ENCODE data around the gene EFCAB13.
"Not testable (repeated sequence)": the region's sequence is repeated elsewhere in the genome, so short reads cannot be mapped to it uniquely, and the experiment has no call there.

Gene EFCAB13

DNA sequence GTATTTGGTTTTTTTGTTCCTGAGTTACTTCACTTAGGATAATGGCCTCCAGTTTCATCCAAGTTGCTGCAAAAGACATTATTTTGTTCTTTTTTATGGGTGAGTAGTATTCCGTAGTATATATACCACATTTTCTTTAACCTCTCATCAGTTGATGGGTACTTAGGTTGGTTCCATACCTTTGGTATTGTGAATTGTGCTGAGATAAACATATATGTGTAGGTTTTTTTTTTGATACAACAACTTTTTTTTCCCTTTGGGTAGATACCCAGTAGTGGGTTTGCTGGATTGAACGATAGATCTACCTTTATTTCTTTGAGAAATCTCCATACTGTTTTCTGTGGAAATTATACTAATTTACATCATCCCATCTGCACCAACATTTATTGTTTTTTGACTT, 6.8 kb downstream of the EFCAB13 start:
- no peak for DNase-seq

DNA sequence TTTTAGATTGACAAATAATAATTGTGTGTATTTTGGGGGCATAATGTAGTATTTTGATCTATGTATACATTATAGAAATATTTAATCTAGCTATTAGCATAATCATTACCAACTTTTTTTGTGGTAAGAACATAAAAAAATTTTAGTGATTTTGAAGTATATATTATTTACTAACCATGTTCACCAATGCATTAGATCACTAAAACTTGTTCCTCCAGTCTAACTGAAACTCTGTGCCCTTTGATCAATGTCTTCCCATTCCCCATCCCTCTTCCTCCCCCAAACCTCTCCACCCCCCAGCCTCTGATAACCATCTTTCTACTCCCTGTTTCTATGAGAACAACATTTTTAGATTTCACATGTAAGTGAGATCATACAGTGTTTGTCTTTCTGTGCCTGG, 8.5 kb downstream of the EFCAB13 start:
- DNase-seq: no peak

DNA sequence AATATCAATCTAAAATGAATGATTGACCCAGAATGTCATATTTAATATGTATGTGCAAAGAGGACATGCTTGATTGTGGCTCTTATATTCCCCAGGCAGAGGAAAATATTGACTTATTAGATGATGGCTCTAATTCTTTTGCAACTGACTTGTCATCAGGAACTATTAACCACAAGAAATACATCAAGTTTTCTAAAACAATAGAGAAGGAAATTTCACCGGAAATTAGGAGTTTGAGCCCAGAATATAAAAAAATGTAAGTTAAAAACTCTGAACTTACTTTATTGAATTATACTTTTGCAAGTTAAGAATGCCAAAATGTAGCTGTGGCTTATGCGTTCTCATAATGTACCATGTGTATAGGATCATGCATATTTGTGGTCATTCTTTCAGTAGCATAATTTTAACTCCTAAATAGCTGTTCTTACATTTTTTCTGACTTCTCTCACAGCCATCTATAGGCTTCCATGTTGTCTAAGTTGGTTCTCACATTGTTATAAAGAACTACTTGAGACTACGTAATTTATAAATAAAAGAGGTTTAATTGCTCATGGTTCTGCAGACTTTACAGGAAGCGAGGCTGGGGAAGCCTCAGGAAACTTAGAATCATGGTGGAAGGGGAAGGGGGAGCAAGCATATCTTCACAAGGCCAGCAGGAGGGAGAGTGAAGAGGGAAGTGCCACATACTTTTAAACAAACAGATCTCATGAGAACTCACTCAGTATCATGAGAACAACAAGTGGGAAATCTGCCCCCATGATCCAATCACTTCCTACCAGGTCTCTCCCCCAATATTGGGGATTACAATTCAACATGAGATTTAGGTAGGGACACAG, 11.6 kb downstream of the EFCAB13 start:
- DNase-seq: no peak

GRCh38 chr17:47338026-47338425, 14.3 kb downstream of the EFCAB13 start:
- DNase-seq: no peak

DNA sequence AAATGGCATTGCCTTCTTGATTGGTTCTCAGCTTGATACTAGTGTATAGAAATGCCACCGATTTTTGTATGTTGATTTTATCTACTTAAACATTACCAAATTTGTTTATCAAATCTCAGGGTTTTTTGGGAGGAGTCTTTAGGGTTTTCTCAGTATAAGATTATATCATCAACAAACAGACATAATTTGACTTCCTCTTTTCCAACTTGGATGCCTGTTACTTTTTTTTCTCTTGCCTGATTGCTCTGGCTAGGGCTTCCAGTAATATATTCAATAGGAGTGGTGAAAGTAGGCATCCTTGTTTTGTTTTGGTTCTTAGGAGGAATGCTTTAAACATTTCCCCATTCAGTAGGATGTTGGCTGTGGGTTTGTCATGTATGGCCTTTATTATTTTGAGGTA, 29.1 kb downstream of the EFCAB13 start:
- DNase-seq: no peak

- DNase-seq: no peak
Measured at GRCh38 chr17:47358652-47359051, 34.9 kb downstream of the EFCAB13 start.

DNA sequence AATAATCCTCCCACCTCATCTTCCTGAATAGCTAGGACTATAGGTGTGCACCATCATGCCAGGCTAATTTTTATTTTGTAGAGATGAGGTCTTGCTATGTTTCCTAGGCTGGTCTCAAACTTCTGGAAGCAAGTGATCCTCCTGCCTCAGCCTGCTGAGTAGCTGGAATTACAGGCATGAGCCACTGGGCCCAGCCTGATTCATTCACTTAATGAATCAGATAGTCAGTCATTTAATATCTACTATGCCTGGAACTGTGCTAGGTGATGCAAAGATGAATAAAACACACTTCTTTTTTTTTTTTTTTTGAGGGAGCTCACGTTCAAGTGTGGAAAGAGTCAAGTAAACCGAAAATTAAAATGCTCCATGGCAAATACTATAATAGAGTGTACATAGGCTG, 39.4 kb downstream of the EFCAB13 start:
- no peak for DNase-seq

- DNase-seq: no peak
Measured at GRCh38 chr17:47367257-47367656, 43.5 kb downstream of the EFCAB13 start.

DNA sequence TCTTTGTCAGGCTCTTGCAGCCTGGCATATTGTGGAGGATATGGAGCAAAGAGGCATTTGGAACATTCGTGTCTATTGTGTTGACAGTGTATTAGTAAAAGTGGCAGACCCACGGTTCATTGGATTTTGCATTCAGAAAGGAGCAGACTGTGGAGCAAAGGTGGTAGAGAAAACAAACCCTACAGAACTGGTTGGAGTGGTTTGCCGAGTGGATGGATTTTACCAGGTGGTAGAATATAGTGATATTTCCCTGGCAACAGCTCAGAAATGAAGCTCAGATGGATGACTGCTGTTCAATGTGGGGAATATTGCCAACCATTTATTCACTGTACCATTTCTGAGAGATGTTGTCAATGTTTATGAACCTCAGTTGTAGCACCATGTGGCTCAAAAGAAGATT, 44.5 kb downstream of the EFCAB13 start:
- DNase-seq: no peak

DNA sequence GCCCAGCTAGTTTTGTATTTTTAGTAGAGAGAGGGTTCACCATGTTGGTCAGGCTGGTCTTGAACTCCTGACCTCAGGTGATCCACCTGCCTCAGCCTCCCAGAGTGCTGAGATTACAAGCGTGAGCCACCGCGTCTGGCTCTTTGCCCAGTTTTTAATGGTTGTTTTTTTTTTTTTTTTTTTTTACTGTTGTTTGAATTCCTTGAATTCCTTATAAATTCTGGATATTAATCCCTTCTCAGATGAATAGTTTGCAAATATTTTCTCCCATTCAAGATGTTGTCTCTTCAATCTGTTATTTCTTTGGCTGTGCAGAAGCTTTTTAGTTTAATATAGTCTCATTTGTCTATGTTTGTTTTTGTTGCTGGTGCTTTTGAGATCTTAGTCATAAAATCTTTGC, 47.1 kb downstream of the EFCAB13 start:
- not testable (repeated sequence) for DNase-seq

DNA sequence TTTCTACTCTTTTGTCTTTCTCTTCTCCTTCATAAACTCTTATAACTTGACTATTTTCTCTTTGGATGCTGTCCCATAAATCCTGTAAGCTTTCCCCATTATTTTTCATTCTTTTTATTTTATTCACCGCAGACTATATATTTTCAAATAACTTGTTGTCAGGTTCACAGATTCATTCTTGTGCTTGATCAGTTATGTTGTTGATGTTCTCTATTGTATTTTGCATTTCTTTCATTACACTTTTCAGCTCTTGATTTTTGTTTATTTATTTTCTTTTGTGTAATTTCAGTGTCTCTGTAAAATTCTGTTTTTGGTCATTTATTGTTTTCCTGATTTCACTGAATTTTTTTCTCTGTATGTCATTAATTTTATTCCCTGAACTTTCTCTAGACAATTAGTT, 49.2 kb downstream of the EFCAB13 start:
- no peak for DNase-seq

GRCh38 chr17:47376247-47376646, 52.5 kb downstream of the EFCAB13 start:
- DNase-seq: no peak

DNA sequence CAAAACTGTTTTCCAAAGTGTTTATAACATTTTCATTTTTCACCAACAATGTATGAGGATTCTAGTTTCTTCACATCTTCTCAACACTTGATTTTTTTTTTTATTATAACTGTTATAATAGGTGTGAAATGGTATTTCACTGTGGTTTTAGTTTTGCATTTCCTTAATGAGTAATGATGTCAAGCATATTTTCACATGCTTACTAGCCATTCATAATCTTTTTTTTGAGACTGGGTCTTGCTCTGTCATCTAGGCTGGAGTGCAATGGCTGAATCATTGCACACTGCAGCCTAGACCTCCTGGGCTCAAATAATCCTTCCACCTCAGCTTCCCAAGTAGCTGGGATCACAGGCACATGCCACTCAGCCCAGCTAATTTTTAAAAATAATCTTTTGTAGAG, 65.1 kb downstream of the EFCAB13 start:
- DNase-seq: no peak

GRCh38 chr17:47397532-47398128, 73.9 kb downstream of the EFCAB13 start:
- not testable (repeated sequence) for DNase-seq

DNA sequence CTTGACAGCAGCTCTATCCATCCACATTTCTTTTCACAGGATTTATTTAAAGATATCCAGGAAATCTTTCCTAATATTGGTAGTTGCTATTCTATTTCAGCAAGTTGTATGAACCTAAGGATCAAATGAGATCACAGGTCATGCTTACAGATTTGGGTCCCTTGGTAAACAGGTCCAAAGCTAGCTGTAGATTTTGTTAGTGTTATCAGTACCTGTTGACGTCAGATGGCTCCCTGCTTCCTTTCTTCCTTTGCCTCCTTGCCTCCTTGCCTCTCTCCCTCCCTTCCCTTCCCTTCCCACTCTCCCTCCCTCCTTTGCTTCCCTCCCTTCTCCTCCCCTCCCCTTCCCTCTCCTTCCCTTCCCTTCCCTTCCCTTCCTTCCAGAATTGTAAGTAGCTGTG, 76.6 kb downstream of the EFCAB13 start:
- DNase-seq: peak; percentile 10

- no peak for DNase-seq
Measured at GRCh38 chr17:47401100-47401499, 77.3 kb downstream of the EFCAB13 start.

- no peak for DNase-seq
Measured at GRCh38 chr17:47404006-47404405, 80.3 kb downstream of the EFCAB13 start.

- no peak for DNase-seq
Measured at GRCh38 chr17:47404875-47405274, 81.1 kb downstream of the EFCAB13 start.

- DNase-seq: no peak
Measured at GRCh38 chr17:47413872-47414271, 90.1 kb downstream of the EFCAB13 start.

DNA sequence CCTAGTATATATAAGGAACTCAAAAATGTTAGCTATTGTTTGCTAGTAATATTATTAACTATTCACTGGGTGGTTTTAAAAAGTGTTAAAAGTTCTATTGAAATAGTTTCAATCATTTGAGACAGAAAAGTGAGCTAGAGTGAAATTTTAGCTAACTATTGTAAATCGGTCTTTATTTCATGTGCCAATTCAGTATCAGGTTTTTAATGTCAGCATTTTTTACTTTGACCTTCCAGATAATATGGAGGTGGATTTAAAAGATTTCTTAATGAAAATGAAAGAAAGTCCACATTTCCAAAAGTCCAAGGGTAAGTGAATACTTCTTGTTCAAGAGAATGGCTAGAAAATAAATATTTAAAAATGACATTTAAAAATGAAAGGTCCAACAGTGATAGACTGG, 90.9 kb downstream of the EFCAB13 start:
- no peak for DNase-seq

DNA sequence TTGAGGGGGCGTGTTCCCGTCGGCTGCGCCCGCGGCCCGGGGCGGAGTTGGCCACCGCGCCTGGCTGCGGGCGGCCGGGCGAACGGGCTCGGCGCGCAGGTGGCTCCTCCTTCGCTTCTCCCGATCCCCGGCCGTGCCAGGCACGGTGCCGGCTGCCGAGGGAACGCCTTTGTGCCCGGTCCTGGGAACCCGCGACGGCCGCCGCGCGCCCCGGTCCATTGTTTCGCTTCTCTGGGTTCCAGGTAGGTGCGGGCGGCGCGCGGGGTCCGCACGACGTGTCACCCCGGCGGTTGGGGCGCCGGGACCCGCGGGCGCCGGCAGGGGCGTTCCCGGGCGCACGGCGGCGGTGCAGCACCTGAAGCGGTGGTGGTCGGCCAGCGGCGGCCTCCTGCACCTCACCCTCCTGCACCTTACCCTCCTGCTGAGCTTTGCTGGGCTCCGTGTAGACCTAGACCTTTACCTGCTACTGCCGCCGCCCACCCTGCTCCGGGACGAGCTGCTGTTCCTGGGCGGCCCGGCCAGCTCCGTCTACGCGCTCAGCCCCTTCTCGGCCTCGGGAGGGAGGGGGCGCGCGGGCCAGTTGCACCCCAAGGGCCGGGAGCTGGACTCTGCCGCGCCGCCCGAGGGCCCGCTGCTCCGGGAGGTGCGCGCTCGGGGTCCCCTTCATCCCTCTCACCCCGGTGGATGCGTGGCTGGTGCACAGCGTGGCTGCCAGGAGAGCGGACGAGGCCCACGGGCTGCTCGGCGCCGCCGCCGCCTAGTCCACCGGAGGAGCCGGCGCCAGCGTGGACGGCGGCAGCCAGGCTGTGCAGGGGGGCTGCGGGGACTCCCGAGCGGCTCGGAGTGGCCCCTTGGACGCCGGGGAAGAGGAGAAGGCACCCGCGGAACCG, 99.9 kb downstream of the EFCAB13 start:
- peak; percentile 68 for DNase-seq

DNA sequence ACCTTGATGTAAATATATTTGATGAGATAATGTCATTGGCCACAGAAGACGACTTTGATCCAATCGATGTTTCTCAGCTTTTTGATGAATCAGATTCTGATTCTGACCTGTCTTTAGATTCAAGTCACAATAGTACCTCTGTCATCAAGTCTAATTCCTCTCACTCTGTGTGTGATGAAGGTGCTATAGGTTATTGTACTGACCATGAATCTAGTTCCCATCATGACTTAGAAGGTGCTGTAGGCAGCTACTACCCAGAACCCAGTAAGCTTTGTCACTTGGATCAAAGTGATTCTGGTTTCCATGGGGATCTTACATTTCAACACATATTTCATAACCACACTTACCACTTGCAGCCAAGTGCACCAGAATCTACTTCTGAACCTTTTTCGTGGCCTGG, 101.5 kb downstream of the EFCAB13 start:
- not testable (repeated sequence) for DNase-seq

DNA sequence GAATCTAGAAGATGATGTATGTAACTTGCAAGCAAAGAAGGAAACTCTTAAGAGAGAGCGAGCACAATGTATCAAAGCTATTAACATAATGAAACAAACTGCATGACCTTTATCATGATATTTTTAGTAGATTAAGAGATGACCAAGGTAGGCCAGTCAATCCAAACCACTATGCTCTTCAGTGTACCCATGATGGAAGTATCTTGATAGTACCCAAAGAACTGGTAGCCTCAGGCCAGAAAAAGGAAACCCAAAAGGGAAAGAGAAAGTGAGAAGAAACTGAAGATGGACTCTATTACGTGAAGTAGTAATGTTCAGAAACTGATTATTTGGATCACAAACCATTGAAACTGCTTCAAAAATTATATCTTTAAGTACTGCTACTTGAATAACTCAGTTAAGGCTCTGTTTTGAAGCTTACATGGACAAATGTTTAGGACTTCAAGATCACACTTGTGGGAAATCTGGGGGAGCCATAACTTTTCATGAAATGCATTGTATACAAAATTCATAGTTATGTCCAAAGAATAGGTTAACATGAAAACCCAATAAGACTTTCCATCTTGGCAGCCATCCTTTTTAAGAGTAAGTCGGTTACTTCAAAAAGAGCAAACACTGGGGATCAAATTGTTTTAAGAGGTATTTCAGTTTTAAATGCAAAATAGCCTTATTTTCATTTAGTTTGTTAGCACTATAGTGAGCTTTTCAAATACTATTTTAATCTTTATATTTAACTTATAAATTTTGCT, 102.3 kb downstream of the EFCAB13 start:
- not testable (repeated sequence) for DNase-seq

Data from NCI-H69 (cell line).